Mucosa of stomach (tissue), 1 donor: ENCODE data around the gene IRGC.

Experiments used
- H3K27me3 ChIP-seq: one replicate; pipeline ENCODE4 v1.7.0; 2013; ENCODE audit warnings: mild to moderate bottlenecking, low read length; ENCODE audit not compliant: control insufficient read depth, insufficient read depth
- H3K36me3 ChIP-seq: one replicate; pipeline ENCODE4 v1.7.0; 2013; ENCODE audit warnings: low read length; ENCODE audit not compliant: control insufficient read depth, insufficient read depth
- H3K4me1 ChIP-seq: one replicate; pipeline ENCODE4 v1.7.0; 2013; ENCODE audit warnings: mild to moderate bottlenecking, low read length; ENCODE audit not compliant: control insufficient read depth, insufficient read depth
- H3K4me3 ChIP-seq: one replicate; pipeline ENCODE4 v1.7.0; 2013; ENCODE audit warnings: low read length
- H3K9ac ChIP-seq: one replicate; pipeline ENCODE4 v1.7.0; 2013; ENCODE audit warnings: mild to moderate bottlenecking, low read length, moderate library complexity
- H3K9me3 ChIP-seq: one replicate; pipeline ENCODE4 v1.7.0; 2013; ENCODE audit warnings: mild to moderate bottlenecking, low read length, moderate library complexity; ENCODE audit not compliant: control insufficient read depth
- donor health status: Pancreatic carcinoma.

Gene IRGC

GRCh38 chr19:43718627-43719377, 2.9 kb downstream of the IRGC start:
- Histone ChIP-seq H3K9me3 (no peaks in the 10 kb centered on the region), H3K4me3 (no peak overlapping the region), H3K9ac (no peak overlapping the region), H3K36me3 (no peaks in the 10 kb centered on the region), H3K27me3 (peaks cover 4% of the 10 kb centered on the region), H3K4me1 (no peaks in the 10 kb centered on the region)

- no peak overlapping the region for H3K9ac ChIP-seq
- peaks cover 4% of the 10 kb centered on the region for H3K27me3 ChIP-seq
- no peaks in the 10 kb centered on the region for H3K9me3 ChIP-seq
- no peak overlapping the region for H3K4me3 ChIP-seq
- no peaks in the 10 kb centered on the region for H3K36me3 ChIP-seq
- H3K4me1 ChIP-seq, result no peaks in the 10 kb centered on the region
Measured at GRCh38 chr19:43719378-43719868, 3.5 kb downstream of the IRGC start.

GRCh38 chr19:43719918-43720317, 4.0 kb downstream of the IRGC start:
- Histone ChIP-seq H3K9me3 (no peaks in the 10 kb centered on the region), H3K36me3 (no peaks in the 10 kb centered on the region), H3K4me1 (no peaks in the 10 kb centered on the region), H3K9ac (no peak overlapping the region), H3K27me3 (peaks cover 4% of the 10 kb centered on the region), H3K4me3 (no peak overlapping the region)

- Histone ChIP-seq H3K9ac (no peak overlapping the region), H3K9me3 (no peaks in the 10 kb centered on the region), H3K4me1 (no peaks in the 10 kb centered on the region), H3K27me3 (peaks cover 4% of the 10 kb centered on the region), H3K36me3 (no peaks in the 10 kb centered on the region), H3K4me3 (no peak overlapping the region)
Measured at GRCh38 chr19:43720936-43721335, 5.1 kb downstream of the IRGC start.

GRCh38 chr19:43721469-43722048, 5.7 kb downstream of the IRGC start:
- no peaks in the 10 kb centered on the region for H3K36me3 ChIP-seq
- no peak overlapping the region for H3K9ac ChIP-seq
- peaks cover 4% of the 10 kb centered on the region for H3K27me3 ChIP-seq
- no peak overlapping the region for H3K4me3 ChIP-seq
- no peaks in the 10 kb centered on the region for H3K9me3 ChIP-seq
- H3K4me1 ChIP-seq, result no peaks in the 10 kb centered on the region

GRCh38 chr19:43723588-43723987, 7.7 kb downstream of the IRGC start:
- H3K4me3 ChIP-seq, result no peak overlapping the region
- H3K9me3 ChIP-seq, result no peaks in the 10 kb centered on the region
- peaks cover 4% of the 10 kb centered on the region for H3K36me3 ChIP-seq
- H3K9ac ChIP-seq, result no peak overlapping the region
- H3K27me3 ChIP-seq, result no peaks in the 10 kb centered on the region
- no peaks in the 10 kb centered on the region for H3K4me1 ChIP-seq

GRCh38 chr19:43724896-43725295, 9.0 kb downstream of the IRGC start:
- Histone ChIP-seq H3K36me3 (peaks cover 9% of the 10 kb centered on the region), H3K4me1 (no peaks in the 10 kb centered on the region), H3K27me3 (no peaks in the 10 kb centered on the region), H3K4me3 (no peak overlapping the region), H3K9me3 (no peaks in the 10 kb centered on the region), H3K9ac (no peak overlapping the region)

- no peaks in the 10 kb centered on the region for H3K27me3 ChIP-seq
- no peak overlapping the region for H3K9ac ChIP-seq
- H3K4me1 ChIP-seq, result no peaks in the 10 kb centered on the region
- H3K9me3 ChIP-seq, result no peaks in the 10 kb centered on the region
- H3K36me3 ChIP-seq, result peaks cover 9% of the 10 kb centered on the region
- no peak overlapping the region for H3K4me3 ChIP-seq
Measured at GRCh38 chr19:43725468-43725867, 9.6 kb downstream of the IRGC start.

GRCh38 chr19:43726736-43727592, 11.1 kb downstream of the IRGC start:
- H3K4me1 ChIP-seq, result no peaks in the 10 kb centered on the region
- no peak overlapping the region for H3K4me3 ChIP-seq
- H3K36me3 ChIP-seq, result peaks cover 21% of the 10 kb centered on the region
- H3K9me3 ChIP-seq, result no peaks in the 10 kb centered on the region
- no peak overlapping the region for H3K9ac ChIP-seq
- no peaks in the 10 kb centered on the region for H3K27me3 ChIP-seq

- H3K9me3 ChIP-seq, result no peaks in the 10 kb centered on the region
- H3K4me1 ChIP-seq, result no peaks in the 10 kb centered on the region
- H3K36me3 ChIP-seq, result peaks cover 22% of the 10 kb centered on the region
- H3K4me3 ChIP-seq, result no peak overlapping the region
- H3K27me3 ChIP-seq, result no peaks in the 10 kb centered on the region
- H3K9ac ChIP-seq, result no peak overlapping the region
Measured at GRCh38 chr19:43727593-43727853, 11.6 kb downstream of the IRGC start.

GRCh38 chr19:43729919-43730318, 14.0 kb downstream of the IRGC start:
- Histone ChIP-seq H3K36me3 (peaks cover 36% of the 10 kb centered on the region), H3K27me3 (no peaks in the 10 kb centered on the region), H3K4me1 (no peaks in the 10 kb centered on the region), H3K9ac (no peak overlapping the region), H3K9me3 (no peaks in the 10 kb centered on the region), H3K4me3 (no peak overlapping the region)

- Histone ChIP-seq H3K9me3 (no peaks in the 10 kb centered on the region), H3K9ac (no peak overlapping the region), H3K4me1 (no peaks in the 10 kb centered on the region), H3K4me3 (no peak overlapping the region), H3K36me3 (peaks cover 36% of the 10 kb centered on the region), H3K27me3 (no peaks in the 10 kb centered on the region)
Measured at GRCh38 chr19:43731346-43731745, 15.5 kb downstream of the IRGC start.
